ENCODE measurements around the gene LRRC2.

- TF ChIP-seq CTCF (IDR thresholded peaks at IDR 0.05; ENCODE audit: poor library complexity) (no peak), EZH2 (IDR thresholded peaks at IDR 0.05; ENCODE audit: borderline replicate concordance) (no peak), EZH2phosphoT487 (IDR thresholded peaks at IDR 0.05; ENCODE audit: low read depth, severe bottlenecking, unreplicated experiment) (no peak)
Measured at GRCh38 chr3:46549989-46550388, 16.1 kb downstream of the LRRC2 start.
